Upper lobe of right lung (tissue), 1 donor: Measurements from ENCODE around the gene GNAT3. TPM values are rescaled to one million over a fixed set of nuclear protein-coding genes. Genes with fewer than 3 reads are reported as not detected.

Experiments
- ATAC-seq: fragments of 200-7000 bp; cut with Tn5 transposase; one replicate; pipeline ENCODE4 v1.9.1; 2020; ENCODE audit warnings: mild to moderate bottlenecking, moderate library complexity
- DNase-seq: peaks from one replicate; pipeline ENCODE4 v3.0.0-alpha.2; 2020
- H3K27ac ChIP-seq: fragments of 200-600 bp; one replicate; pipeline ENCODE4 v1.8.0; 2022
- H3K27me3 ChIP-seq: fragments of 200-600 bp; one replicate; pipeline ENCODE4 v1.8.0; 2022; ENCODE audit warnings: mild to moderate bottlenecking
- H3K36me3 ChIP-seq: fragments of 200-600 bp; one replicate; pipeline ENCODE4 v1.8.0; 2022
- H3K4me1 ChIP-seq: fragments of 200-600 bp; one replicate; pipeline ENCODE4 v1.8.0; 2022
- H3K4me3 ChIP-seq: fragments of 200-600 bp; one replicate; pipeline ENCODE4 v1.8.0; 2022; ENCODE audit warnings: mild to moderate bottlenecking
- H3K9me3 ChIP-seq: fragments of 200-600 bp; one replicate; pipeline ENCODE4 v1.8.0; 2022
- intact Hi-C: fragments of 100-400 bp; cut with DNase I; formaldehyde crosslinking; loops from one replicate; pipeline ENCODE4 v1.11.0; 2022
- total RNA-seq: library from RNA; stranded (reverse); fragmentation: NEBNext Ultra II Directional; extraction: Animal tissue kit (Norgen Biotek cat#: 25700); gene quantifications from one replicate; pipeline ENCODE4 v1.2.1, GENCODE V29; 2021
- TF ChIP-seq, protein P1 (sequence below): fragments of 200-600 bp; IDR thresholded peaks from one replicate; pipeline ENCODE4 v1.8.0; 2022; ENCODE audit warnings: antibody characterized with exemption
- donor health status: DM: no; HTN: yes; CAD: no; lungs with severe emphysema.

GNAT3 gene
- total RNA-seq, 1 donor from 2014 or later, result not detected

DNA sequence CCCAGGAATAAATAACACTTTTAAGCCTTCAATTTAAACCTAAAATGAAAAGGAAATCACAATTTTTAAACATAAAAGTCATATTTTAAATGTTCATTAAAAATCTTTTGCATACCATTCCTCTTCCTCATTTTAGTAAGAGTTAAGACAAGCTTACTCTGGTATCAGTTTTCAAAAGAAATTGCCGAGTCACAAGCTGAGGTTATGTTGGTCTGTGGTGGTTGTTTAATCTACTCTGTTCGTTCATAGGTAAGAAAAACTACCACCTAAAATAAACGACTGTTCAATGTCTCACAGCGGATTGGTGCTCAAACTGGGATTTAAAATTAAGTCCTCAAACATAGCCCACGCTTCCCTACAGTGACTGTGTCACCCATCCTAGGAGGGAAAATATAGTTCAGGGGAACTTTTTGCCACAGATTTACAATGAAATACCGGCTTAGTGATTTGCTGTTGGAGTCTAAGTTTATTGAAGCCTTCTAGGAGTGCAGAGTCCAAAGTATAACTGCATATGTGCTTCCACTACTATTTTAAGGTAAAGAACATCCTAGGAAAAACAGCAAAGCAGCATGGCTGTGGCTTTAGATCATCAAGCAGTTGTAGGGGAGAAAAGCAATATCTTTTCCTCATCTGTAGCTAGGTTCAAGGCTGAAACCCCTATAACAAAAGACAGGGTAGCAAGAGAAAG, 61.1 kb downstream of the GNAT3 start:
- Histone ChIP-seq H3K9me3 (no peaks in the 10 kb centered on the region), H3K4me1 (no peaks in the 10 kb centered on the region), H3K4me3 (no peak overlapping the region), H3K36me3 (no peaks in the 10 kb centered on the region), H3K27me3 (no peaks in the 10 kb centered on the region), H3K27ac (no peak overlapping the region)
- ATAC-seq (no peak), DNase-seq (no peak)
- TF ChIP-seq, protein P1, sequence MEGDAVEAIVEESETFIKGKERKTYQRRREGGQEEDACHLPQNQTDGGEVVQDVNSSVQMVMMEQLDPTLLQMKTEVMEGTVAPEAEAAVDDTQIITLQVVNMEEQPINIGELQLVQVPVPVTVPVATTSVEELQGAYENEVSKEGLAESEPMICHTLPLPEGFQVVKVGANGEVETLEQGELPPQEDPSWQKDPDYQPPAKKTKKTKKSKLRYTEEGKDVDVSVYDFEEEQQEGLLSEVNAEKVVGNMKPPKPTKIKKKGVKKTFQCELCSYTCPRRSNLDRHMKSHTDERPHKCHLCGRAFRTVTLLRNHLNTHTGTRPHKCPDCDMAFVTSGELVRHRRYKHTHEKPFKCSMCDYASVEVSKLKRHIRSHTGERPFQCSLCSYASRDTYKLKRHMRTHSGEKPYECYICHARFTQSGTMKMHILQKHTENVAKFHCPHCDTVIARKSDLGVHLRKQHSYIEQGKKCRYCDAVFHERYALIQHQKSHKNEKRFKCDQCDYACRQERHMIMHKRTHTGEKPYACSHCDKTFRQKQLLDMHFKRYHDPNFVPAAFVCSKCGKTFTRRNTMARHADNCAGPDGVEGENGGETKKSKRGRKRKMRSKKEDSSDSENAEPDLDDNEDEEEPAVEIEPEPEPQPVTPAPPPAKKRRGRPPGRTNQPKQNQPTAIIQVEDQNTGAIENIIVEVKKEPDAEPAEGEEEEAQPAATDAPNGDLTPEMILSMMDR, result no peak
- intact Hi-C loops, result no loop called here

DNA sequence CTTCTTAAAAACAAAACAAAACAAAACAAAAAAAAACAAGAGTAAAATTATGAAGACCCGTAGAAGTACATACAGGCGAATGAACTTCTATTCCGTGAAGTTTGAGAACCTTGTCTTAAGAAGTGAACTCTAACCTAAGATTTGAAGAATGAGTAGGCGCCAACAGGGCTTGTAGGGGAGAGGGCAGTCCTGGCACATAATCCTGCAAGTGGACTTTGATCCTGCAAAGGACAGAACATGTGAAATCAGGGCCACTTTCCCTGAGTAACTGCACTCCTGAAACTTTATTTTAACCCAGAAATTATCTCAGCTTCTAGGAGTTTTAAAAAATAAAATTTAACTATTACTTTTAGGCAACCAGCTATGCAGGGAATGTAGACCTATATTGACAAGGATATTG, 62.0 kb downstream of the GNAT3 start:
- no peak for DNase-seq
- H3K36me3 ChIP-seq, result no peaks in the 10 kb centered on the region
- no peak overlapping the region for H3K27ac ChIP-seq
- no peaks in the 10 kb centered on the region for H3K9me3 ChIP-seq
- H3K4me1 ChIP-seq, result no peaks in the 10 kb centered on the region
- no peak for ATAC-seq
- intact Hi-C loops, result no loop called here
- TF ChIP-seq, protein P1, result no peak
- no peak overlapping the region for H3K4me3 ChIP-seq
- H3K27me3 ChIP-seq, result no peaks in the 10 kb centered on the region

DNA sequence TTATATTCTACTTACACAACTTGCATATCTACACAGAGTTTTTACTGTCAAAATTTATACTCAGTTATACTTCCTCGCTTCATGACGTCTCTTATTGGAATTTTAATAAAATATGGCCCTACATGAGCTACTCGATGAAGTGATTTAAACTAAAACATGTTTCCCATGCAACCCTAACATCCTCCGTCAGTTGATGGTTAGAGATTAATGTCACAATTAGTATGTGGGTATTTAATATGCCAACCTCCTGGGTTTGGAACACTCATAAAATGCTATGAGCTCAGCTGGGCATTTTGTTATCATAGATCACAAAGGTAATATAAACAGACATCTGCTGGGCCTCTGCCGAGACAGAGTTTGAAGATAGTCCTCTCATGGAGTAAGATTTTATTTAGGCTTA, 66.5 kb downstream of the GNAT3 start:
- intact Hi-C loops, result no loop called here
- DNase-seq, result no peak
- ATAC-seq, result no peak

DNA sequence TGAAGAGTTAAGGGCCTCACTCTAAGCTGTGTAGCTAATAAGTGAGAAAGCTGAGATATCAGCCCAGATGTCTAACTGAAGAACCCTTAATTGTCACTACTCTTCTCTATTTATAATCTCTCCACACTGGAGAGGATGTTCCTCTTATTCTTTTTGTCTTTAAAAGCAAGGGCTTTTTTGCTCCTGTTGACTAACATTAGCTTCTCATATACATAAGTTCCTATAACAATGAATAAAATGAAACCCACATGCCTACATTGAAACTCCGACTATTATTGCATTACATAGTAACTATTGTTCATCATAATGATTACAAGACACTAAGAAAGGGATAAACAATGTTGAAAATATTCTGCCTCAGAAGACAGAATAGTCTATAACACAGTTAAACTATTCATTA, 67.1 kb downstream of the GNAT3 start:
- ATAC-seq, result no peak
- Histone ChIP-seq H3K4me3 (no peak overlapping the region), H3K27ac (no peak overlapping the region), H3K36me3 (no peaks in the 10 kb centered on the region), H3K27me3 (no peaks in the 10 kb centered on the region), H3K9me3 (no peaks in the 10 kb centered on the region), H3K4me1 (peaks cover 9% of the 10 kb centered on the region)
- intact Hi-C loops, result no loop called here
- no peak for DNase-seq
- TF ChIP-seq, protein P1, result no peak

More for the DNA sequence above, 66.5 kb downstream of the GNAT3 start:
- Histone ChIP-seq H3K36me3 (no peaks in the 10 kb centered on the region), H3K27me3 (no peaks in the 10 kb centered on the region), H3K4me3 (no peak overlapping the region), H3K27ac (no peak overlapping the region), H3K9me3 (no peaks in the 10 kb centered on the region), H3K4me1 (peaks cover 6% of the 10 kb centered on the region)
- TF ChIP-seq, protein P1, result no peak

DNA sequence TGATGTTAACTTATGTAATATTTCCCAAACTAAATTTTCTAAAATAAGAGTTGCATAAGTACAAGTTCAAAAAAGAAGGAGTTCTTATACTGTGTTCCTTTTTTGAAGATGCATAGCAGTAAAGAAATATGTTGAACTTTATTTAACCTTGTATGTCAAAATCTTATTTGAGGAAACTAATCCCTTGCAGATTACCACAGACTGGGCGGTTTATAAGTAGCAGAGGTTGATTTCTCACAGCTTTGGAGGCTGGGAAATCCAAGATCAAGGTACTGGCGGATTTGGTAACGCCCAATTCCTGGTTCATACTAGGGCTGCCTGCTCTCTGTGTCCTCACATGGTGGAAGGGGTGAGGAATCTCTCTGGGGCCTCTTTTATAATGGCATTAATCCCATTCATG, 68.5 kb downstream of the GNAT3 start:
- peak; percentile 78 for ATAC-seq
- H3K27ac ChIP-seq, result no peak overlapping the region

More for the DNA sequence above, 68.5 kb downstream of the GNAT3 start:
- H3K4me3 ChIP-seq, result no peak overlapping the region
- no peaks in the 10 kb centered on the region for H3K36me3 ChIP-seq
- no peak for DNase-seq
- H3K4me1 ChIP-seq, result peaks cover 9% of the 10 kb centered on the region
- no peaks in the 10 kb centered on the region for H3K9me3 ChIP-seq
- TF ChIP-seq, protein P1, result no peak
- intact Hi-C loops, result no loop called here
- no peaks in the 10 kb centered on the region for H3K27me3 ChIP-seq
